Neural progenitor cell (in vitro differentiated cells): ENCODE results near the gene PCDH7. TPM values are rescaled to one million over a fixed set of nuclear protein-coding genes. Genes with fewer than 3 reads are reported as not detected.

Experiments used
- DNase-seq: peaks from one replicate; pipeline ENCODE4 v3.0.0-alpha.2; 2016; ENCODE audit warnings: low spot score
- H2AFZ ChIP-seq: fragments of 200-600 bp; sonication (generic); replicated peaks from 2 replicates; pipeline ENCODE4 v1.6.1; 2016; ENCODE audit warnings: antibody characterized with exemption
- H3F3A ChIP-seq: fragments of 200-600 bp; sonication (generic); 2 replicates; pipeline ENCODE4 v1.6.1; 2016; ENCODE audit warnings: antibody characterized with exemption, low read depth
- H3K27ac ChIP-seq: fragments of 200-600 bp; sonication (generic); 2 replicates; pipeline ENCODE4 v1.5.1; 2016; ENCODE audit warnings: mild to moderate bottlenecking
- H3K27me3 ChIP-seq: fragments of 200-600 bp; sonication (generic); 2 replicates; pipeline ENCODE4 v1.6.1; 2016; ENCODE audit warnings: mild to moderate bottlenecking, moderate library complexity
- H3K36me3 ChIP-seq: fragments of 200-600 bp; sonication (generic); 2 replicates; pipeline ENCODE4 v1.5.1; 2016
- H3K4me1 ChIP-seq: fragments of 200-600 bp; sonication (generic); 2 replicates; pipeline ENCODE4 v1.6.1; 2016; ENCODE audit warnings: mixed run types
- H3K4me2 ChIP-seq: fragments of 200-600 bp; sonication (generic); 2 replicates; pipeline ENCODE4 v1.6.1; 2016
- H3K4me3 ChIP-seq: fragments of 200-600 bp; sonication (generic); 2 replicates; pipeline ENCODE4 v1.5.1; 2016
- H3K79me2 ChIP-seq: fragments of 200-600 bp; sonication (generic); 2 replicates; pipeline ENCODE4 v1.6.1; 2016; ENCODE audit warnings: low read depth
- H3K9ac ChIP-seq: fragments of 200-600 bp; sonication (generic); 2 replicates; pipeline ENCODE4 v1.6.1; 2016
- H3K9me3 ChIP-seq: fragments of 200-600 bp; sonication (generic); 2 replicates; pipeline ENCODE4 v1.5.1; 2016; ENCODE audit warnings: low read depth
- H4K20me1 ChIP-seq: fragments of 200-600 bp; sonication (generic); 2 replicates; pipeline ENCODE4 v1.6.1; 2016; ENCODE audit warnings: low read depth
- H3K27ac Mint-ChIP-seq: 3 replicates; pipeline ENCODE4 v1.8.0; 2021; ENCODE audit warnings: mixed read lengths
- H3K27me3 Mint-ChIP-seq: 2 replicates; pipeline ENCODE4 v1.8.0; 2022; ENCODE audit warnings: low read depth, mild to moderate bottlenecking, inconsistent platforms, moderate library complexity, mixed read lengths; ENCODE audit not compliant: insufficient read depth
- H3K36me3 Mint-ChIP-seq: 3 replicates; pipeline ENCODE4 v1.8.0; 2021; ENCODE audit warnings: mixed read lengths
- H3K4me1 Mint-ChIP-seq: 3 replicates; pipeline ENCODE4 v1.8.0; 2021; ENCODE audit warnings: mixed read lengths
- H3K4me3 Mint-ChIP-seq: 3 replicates; pipeline ENCODE4 v1.8.0; 2021; ENCODE audit warnings: mild to moderate bottlenecking, moderate library complexity, mixed read lengths
- H3K9me3 Mint-ChIP-seq: 3 replicates; pipeline ENCODE4 v1.8.0; 2020; ENCODE audit warnings: mixed read lengths
- EZH2 ChIP-seq: fragments of 200-600 bp; sonication (generic); IDR thresholded peaks from 2 replicates; pipeline ENCODE4 v1.6.1; 2017; ENCODE audit warnings: antibody characterized with exemption, mild to moderate bottlenecking, moderate library complexity
- EZH2phosphoT487 ChIP-seq: fragments of 200-600 bp; sonication (generic); IDR thresholded peaks from 2 replicates; pipeline ENCODE4 v1.6.1; 2017; ENCODE audit warnings: antibody characterized with exemption
- total RNA-seq: library from RNA; depleted of rRNA; stranded (reverse); fragments of >200 nt; gene quantifications from 2 replicates; pipeline ENCODE4 v1.2.3, GENCODE V29; 2015; ENCODE audit warnings: low replicate concordance
- TF ChIP-seq, protein P1 (sequence below): fragments of 200-600 bp; sonication (generic); IDR thresholded peaks from 2 replicates; pipeline ENCODE4 v1.5.1; 2017; ENCODE audit warnings: antibody characterized with exemption, mild to moderate bottlenecking

The PCDH7 gene
- total RNA-seq, 1 donor from 2014 or later, result 7.9 TPM

DNA sequence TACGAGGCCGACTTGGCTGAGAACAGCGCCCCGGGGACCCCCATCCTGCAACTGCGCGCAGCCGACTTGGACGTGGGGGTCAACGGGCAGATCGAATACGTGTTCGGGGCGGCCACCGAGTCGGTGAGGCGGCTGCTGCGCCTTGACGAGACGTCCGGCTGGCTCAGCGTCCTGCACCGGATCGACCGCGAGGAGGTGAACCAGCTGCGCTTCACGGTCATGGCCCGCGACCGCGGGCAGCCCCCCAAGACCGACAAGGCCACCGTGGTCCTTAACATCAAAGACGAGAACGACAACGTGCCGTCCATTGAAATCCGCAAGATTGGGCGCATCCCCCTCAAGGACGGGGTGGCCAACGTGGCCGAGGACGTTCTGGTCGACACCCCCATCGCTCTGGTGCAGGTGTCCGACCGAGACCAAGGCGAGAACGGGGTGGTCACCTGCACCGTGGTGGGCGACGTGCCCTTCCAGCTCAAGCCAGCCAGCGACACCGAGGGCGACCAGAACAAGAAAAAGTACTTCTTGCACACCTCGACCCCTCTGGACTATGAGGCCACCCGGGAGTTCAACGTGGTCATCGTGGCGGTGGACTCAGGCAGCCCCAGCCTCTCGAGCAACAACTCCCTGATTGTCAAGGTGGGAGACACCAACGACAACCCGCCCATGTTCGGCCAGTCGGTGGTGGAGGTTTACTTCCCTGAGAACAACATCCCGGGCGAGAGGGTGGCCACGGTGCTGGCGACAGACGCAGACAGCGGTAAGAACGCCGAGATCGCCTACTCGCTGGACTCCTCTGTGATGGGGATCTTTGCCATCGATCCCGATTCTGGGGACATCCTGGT is 2.4 kb downstream of the PCDH7 start:
- Histone ChIP-seq H3K9ac (no peak overlapping the region), H3K27ac (no peak overlapping the region), H3K4me3 (peak overlapping the region; percentile 73), H3K79me2 (peaks cover 3% of the 10 kb centered on the region), H3K27me3 (peaks cover 48% of the 10 kb centered on the region), H4K20me1 (peaks cover 8% of the 10 kb centered on the region), H3K4me1 (peaks cover 11% of the 10 kb centered on the region), H3K9me3 (no peaks in the 10 kb centered on the region), H2AFZ (peak overlapping the region; percentile 66), H3K4me2 (peak overlapping the region; percentile 90), H3F3A (peaks cover 44% of the 10 kb centered on the region), H3K36me3 (no peaks in the 10 kb centered on the region)
- Mint-ChIP-seq H3K4me3 (peak overlapping the region; percentile 84), H3K27ac (no peak overlapping the region), H3K36me3 (peaks cover 9% of the 10 kb centered on the region), H3K27me3 (peaks cover 10% of the 10 kb centered on the region), H3K9me3 (peaks cover 2% of the 10 kb centered on the region), H3K4me1 (peaks cover 35% of the 10 kb centered on the region)
- TF ChIP-seq, protein P1, sequence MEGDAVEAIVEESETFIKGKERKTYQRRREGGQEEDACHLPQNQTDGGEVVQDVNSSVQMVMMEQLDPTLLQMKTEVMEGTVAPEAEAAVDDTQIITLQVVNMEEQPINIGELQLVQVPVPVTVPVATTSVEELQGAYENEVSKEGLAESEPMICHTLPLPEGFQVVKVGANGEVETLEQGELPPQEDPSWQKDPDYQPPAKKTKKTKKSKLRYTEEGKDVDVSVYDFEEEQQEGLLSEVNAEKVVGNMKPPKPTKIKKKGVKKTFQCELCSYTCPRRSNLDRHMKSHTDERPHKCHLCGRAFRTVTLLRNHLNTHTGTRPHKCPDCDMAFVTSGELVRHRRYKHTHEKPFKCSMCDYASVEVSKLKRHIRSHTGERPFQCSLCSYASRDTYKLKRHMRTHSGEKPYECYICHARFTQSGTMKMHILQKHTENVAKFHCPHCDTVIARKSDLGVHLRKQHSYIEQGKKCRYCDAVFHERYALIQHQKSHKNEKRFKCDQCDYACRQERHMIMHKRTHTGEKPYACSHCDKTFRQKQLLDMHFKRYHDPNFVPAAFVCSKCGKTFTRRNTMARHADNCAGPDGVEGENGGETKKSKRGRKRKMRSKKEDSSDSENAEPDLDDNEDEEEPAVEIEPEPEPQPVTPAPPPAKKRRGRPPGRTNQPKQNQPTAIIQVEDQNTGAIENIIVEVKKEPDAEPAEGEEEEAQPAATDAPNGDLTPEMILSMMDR, result no peak
- TF ChIP-seq EZH2 (peak; percentile 85), EZH2phosphoT487 (peak; percentile 72)
- peak; percentile 41 for DNase-seq

DNA sequence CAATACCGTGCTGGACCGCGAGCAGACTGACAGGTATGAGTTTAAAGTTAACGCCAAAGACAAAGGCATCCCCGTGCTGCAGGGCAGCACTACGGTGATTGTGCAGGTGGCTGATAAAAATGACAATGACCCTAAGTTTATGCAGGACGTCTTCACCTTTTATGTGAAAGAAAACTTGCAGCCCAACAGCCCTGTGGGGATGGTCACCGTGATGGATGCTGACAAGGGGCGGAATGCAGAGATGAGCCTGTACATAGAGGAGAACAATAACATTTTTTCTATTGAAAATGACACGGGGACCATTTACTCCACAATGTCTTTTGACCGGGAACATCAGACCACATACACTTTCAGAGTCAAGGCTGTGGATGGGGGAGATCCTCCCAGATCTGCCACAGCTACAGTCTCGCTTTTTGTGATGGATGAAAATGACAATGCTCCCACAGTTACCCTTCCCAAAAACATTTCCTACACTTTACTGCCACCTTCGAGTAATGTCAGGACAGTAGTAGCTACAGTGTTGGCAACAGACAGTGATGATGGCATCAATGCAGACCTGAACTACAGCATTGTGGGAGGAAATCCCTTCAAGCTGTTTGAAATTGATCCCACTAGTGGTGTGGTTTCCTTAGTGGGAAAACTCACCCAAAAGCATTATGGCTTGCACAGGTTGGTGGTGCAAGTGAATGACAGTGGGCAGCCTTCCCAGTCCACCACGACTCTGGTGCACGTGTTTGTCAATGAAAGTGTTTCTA is 3.2 kb downstream of the PCDH7 start:
- Histone ChIP-seq H2AFZ (peak overlapping the region; percentile 66), H3K4me3 (peak overlapping the region; percentile 73), H3K4me2 (peak overlapping the region; percentile 90), H3K36me3 (no peaks in the 10 kb centered on the region), H3K27me3 (peaks cover 47% of the 10 kb centered on the region), H3K4me1 (peaks cover 10% of the 10 kb centered on the region), H3K27ac (no peak overlapping the region), H3F3A (peaks cover 36% of the 10 kb centered on the region), H4K20me1 (peaks cover 8% of the 10 kb centered on the region), H3K9me3 (no peaks in the 10 kb centered on the region), H3K79me2 (peaks cover 3% of the 10 kb centered on the region), H3K9ac (no peak overlapping the region)
- Mint-ChIP-seq H3K9me3 (peaks cover 2% of the 10 kb centered on the region), H3K27ac (no peak overlapping the region), H3K4me3 (peak overlapping the region; percentile 84), H3K36me3 (peaks cover 9% of the 10 kb centered on the region), H3K27me3 (peaks cover 10% of the 10 kb centered on the region), H3K4me1 (peaks cover 34% of the 10 kb centered on the region)
- no peak for TF ChIP-seq EZH2
- TF ChIP-seq EZH2phosphoT487, result no peak
- TF ChIP-seq, protein P1, result no peak
- no peak for DNase-seq

DNA sequence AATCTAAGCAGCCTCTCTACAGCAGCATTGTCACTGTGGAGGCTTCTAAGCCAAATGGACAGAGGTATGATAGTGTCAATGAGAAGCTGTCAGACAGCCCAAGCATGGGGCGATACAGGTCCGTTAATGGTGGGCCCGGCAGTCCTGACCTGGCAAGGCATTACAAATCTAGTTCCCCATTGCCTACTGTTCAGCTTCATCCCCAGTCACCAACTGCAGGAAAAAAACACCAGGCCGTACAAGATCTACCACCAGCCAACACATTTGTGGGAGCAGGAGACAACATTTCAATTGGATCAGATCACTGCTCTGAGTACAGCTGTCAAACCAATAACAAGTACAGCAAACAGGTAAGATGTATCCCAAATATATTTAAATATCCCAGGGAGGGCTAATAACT is 4.1 kb downstream of the PCDH7 start:
- Histone ChIP-seq H3K27me3 (peaks cover 41% of the 10 kb centered on the region), H3K9ac (no peak overlapping the region), H3F3A (peaks cover 29% of the 10 kb centered on the region), H4K20me1 (peaks cover 8% of the 10 kb centered on the region), H3K4me1 (peaks cover 6% of the 10 kb centered on the region), H3K9me3 (no peaks in the 10 kb centered on the region), H3K36me3 (no peaks in the 10 kb centered on the region), H3K4me2 (peak overlapping the region; percentile 21), H3K79me2 (peaks cover 6% of the 10 kb centered on the region), H3K27ac (no peak overlapping the region), H3K4me3 (no peak overlapping the region), H2AFZ (no peak overlapping the region)
- peaks cover 10% of the 10 kb centered on the region for H3K27me3 Mint-ChIP-seq
- no peak for DNase-seq
- TF ChIP-seq, protein P1, result no peak
- TF ChIP-seq EZH2phosphoT487 (no peak), EZH2 (no peak)
- H3K27ac Mint-ChIP-seq, result no peak overlapping the region
- H3K36me3 Mint-ChIP-seq, result peaks cover 9% of the 10 kb centered on the region
- H3K4me3 Mint-ChIP-seq, result peak overlapping the region; percentile 84
- peaks cover 28% of the 10 kb centered on the region for H3K4me1 Mint-ChIP-seq
- H3K9me3 Mint-ChIP-seq, result peaks cover 2% of the 10 kb centered on the region
